OCI-LY3 (cell line): Measurements from ENCODE around the gene RAP2C.

Experiments used
- H2AFZ ChIP-seq: fragments of 200-600, 300-600 bp; shearing (Covaris generic); 2 replicates; pipeline ENCODE4 v1.6.0; 2014; ENCODE audit warnings: antibody characterized with exemption, low read depth, low read length
- H3K27ac ChIP-seq: fragments of 200-600, 300-600 bp; sonication (generic); 2 replicates; pipeline ENCODE4 v1.5.1; 2014; ENCODE audit warnings: mild to moderate bottlenecking, low read length, moderate library complexity, mixed read lengths
- H3K27me3 ChIP-seq: fragments of 200-600, 300-600 bp; sonication (generic); 2 replicates; pipeline ENCODE4 v1.6.1; 2014; ENCODE audit warnings: low read depth, low read length, mixed read lengths
- H3K36me3 ChIP-seq: fragments of 200-600, 300-600 bp; sonication (generic); replicated peaks from 2 replicates; pipeline ENCODE3; 2014; ENCODE audit warnings: low read depth, low read length, mixed read lengths
- H3K4me1 ChIP-seq: fragments of 300-600, 200-600 bp; sonication (generic); 2 replicates; pipeline ENCODE4 v1.6.1; 2014; ENCODE audit warnings: low read length, mixed read lengths
- H3K4me2 ChIP-seq: fragments of 200-600, 300-600 bp; sonication (generic); 2 replicates; pipeline ENCODE4 v1.6.1; 2014; ENCODE audit warnings: low read length, mixed read lengths
- H3K4me3 ChIP-seq: fragments of 300-600, 200-600 bp; sonication (generic); 2 replicates; pipeline ENCODE4 v1.5.1; 2014; ENCODE audit warnings: antibody characterized with exemption, mild to moderate bottlenecking, low read length, moderate library complexity
- H3K79me2 ChIP-seq: fragments of 300-600, 200-600 bp; shearing (Covaris generic); 2 replicates; pipeline ENCODE4 v1.6.1; 2014; ENCODE audit warnings: mild to moderate bottlenecking, low read length, mixed read lengths
- H3K9ac ChIP-seq: fragments of 300-600, 200-600 bp; shearing (Covaris generic); 2 replicates; pipeline ENCODE4 v1.6.0; 2014; ENCODE audit warnings: mild to moderate bottlenecking, low read length, moderate library complexity
- H3K9me3 ChIP-seq: fragments of 200-600, 300-600 bp; shearing (Covaris generic); 2 replicates; pipeline ENCODE4 v1.6.1; 2014; ENCODE audit warnings: low read length, mixed read lengths; ENCODE audit not compliant: insufficient read depth
- H4K20me1 ChIP-seq: fragments of 200-600, 300-600 bp; sonication (generic); 2 replicates; pipeline ENCODE4 v1.6.1; 2016; ENCODE audit warnings: low read length, mixed read lengths; ENCODE audit not compliant: insufficient read depth
- CTCF ChIP-seq: fragments of 200-600, 300-600 bp; sonication (generic); IDR thresholded peaks from 2 replicates; pipeline ENCODE4 v1.5.1; 2014; ENCODE audit warnings: antibody characterized with exemption, low read length, low read depth
- EZH2phosphoT487 ChIP-seq: fragments of 200-600 bp; shearing (Covaris generic); IDR thresholded peaks from 2 replicates; pipeline ENCODE4 v1.6.1; 2018; ENCODE audit warnings: antibody characterized with exemption, mixed run types, low read depth

Gene RAP2C

GRCh38 chrX:132227383-132228112 lies 8.3 kb upstream of the RAP2C start:
- H3K9me3 ChIP-seq: no peaks in the 10 kb centered on the region
- H3K79me2 ChIP-seq: no peaks in the 10 kb centered on the region
- H3K27ac ChIP-seq: no peak overlapping the region
- H2AFZ ChIP-seq: no peak overlapping the region
- H3K4me2 ChIP-seq: no peak overlapping the region
- no peaks in the 10 kb centered on the region for H3K27me3 ChIP-seq
- peaks cover 10% of the 10 kb centered on the region for H3K4me1 ChIP-seq
- H3K4me3 ChIP-seq: no peak overlapping the region
- H3K36me3 ChIP-seq: no peaks in the 10 kb centered on the region
- H4K20me1 ChIP-seq: no peaks in the 10 kb centered on the region
- no peak overlapping the region for H3K9ac ChIP-seq
- TF ChIP-seq EZH2phosphoT487 (no peak), CTCF (no peak)

- Histone ChIP-seq H3K36me3 (no peaks in the 10 kb centered on the region), H3K27me3 (no peaks in the 10 kb centered on the region), H3K27ac (no peak overlapping the region), H3K4me1 (peaks cover 3% of the 10 kb centered on the region), H3K9me3 (no peaks in the 10 kb centered on the region), H3K9ac (no peak overlapping the region), H3K4me3 (no peak overlapping the region), H3K79me2 (no peaks in the 10 kb centered on the region), H4K20me1 (no peaks in the 10 kb centered on the region), H3K4me2 (no peak overlapping the region), H2AFZ (no peak overlapping the region)
- TF ChIP-seq EZH2phosphoT487 (no peak), CTCF (peak; percentile 51)
Observed at GRCh38 chrX:132226169-132226568, 6.9 kb upstream of the RAP2C start.

- Histone ChIP-seq H4K20me1 (peaks cover 4% of the 10 kb centered on the region; the same call in 1 of the 2 replicates), H3K79me2 (peaks cover 41% of the 10 kb centered on the region), H2AFZ (peak overlapping the region; percentile 85), H3K4me2 (peak overlapping the region; percentile 86), H3K27me3 (no peaks in the 10 kb centered on the region), H3K4me3 (peak overlapping the region; percentile 94), H3K9ac (peak overlapping the region; percentile 94), H3K9me3 (no peaks in the 10 kb centered on the region), H3K27ac (peak overlapping the region; percentile 84), H3K36me3 (peaks cover 13% of the 10 kb centered on the region), H3K4me1 (peaks cover 25% of the 10 kb centered on the region)
- TF ChIP-seq CTCF (no peak), EZH2phosphoT487 (no peak)
Observed at GRCh38 chrX:132218100-132218812, 991 bp downstream of the RAP2C start.
